CD4-positive, alpha-beta T cell treated with Interleukin-4 for 1 hour (primary cell): ENCODE measurements around the gene TRIM69.
"Not testable (repeated sequence)": the region's sequence is repeated elsewhere in the genome, so short reads cannot be mapped to it uniquely, and the experiment has no call there.

Source experiments
- DNase-seq, 2 donors: peaks; one replicate each; pipeline ENCODE4 v3.0.0-alpha.2; 2020 to 2022

The TRIM69 gene

DNA sequence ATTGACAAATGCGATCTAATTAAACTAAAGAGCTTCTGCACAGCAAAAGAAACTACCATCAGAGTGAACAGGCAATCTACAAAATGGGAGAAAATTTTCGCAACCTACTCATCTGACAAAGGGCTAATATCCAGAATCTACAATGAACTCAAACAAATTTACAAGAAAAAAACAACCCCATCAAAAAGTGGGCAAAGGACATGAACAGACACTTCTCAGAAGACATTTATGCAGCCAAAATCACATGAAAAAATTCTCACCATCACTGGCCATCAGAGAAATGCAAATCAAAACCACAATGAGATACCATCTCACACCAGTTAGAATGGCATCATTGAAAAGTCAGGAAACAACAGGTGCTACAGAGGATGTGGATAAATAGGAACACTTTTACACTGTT is 7.1 kb downstream of the TRIM69 start:
- DNase-seq, result not testable (repeated sequence)

GRCh38 chr15:44753345-44753744 is 17.0 kb downstream of the TRIM69 start:
- no peak for DNase-seq

- no peak for DNase-seq
Observed at GRCh38 chr15:44763187-44763586, 26.9 kb downstream of the TRIM69 start.

GRCh38 chr15:44763848-44764247 is 27.5 kb downstream of the TRIM69 start:
- DNase-seq, result no peak

- no peak for DNase-seq
Observed at GRCh38 chr15:44765036-44765435, 28.7 kb downstream of the TRIM69 start.

DNA sequence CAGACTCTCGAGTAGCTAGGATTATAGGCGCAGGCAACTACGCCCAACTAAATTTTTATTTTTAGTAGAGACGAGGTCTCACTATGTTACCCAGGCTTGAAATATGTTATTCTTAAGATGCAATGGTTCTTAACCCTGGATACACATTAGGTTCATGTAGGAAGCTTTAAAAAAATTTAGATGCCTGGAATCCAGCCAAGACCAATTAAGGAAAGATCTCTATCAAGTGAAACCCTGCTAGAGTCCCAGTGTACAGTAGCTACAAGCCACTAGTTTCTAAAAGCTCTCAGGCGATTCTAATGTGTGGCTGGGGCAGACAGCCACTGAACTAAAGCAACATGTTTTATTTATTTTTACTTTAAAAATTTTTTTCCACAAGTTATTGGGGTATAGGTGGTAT is 33.2 kb downstream of the TRIM69 start:
- no peak for DNase-seq

- peak in 1 of 2 donors; percentile 4 for DNase-seq
Observed at GRCh38 chr15:44770715-44771114, 34.4 kb downstream of the TRIM69 start.

GRCh38 chr15:44775953-44776352 is 39.6 kb downstream of the TRIM69 start:
- no peak for DNase-seq

- DNase-seq, result no peak
Observed at GRCh38 chr15:44779761-44780160, 43.4 kb downstream of the TRIM69 start.

GRCh38 chr15:44780608-44781007 is 44.3 kb downstream of the TRIM69 start:
- no peak for DNase-seq

DNA sequence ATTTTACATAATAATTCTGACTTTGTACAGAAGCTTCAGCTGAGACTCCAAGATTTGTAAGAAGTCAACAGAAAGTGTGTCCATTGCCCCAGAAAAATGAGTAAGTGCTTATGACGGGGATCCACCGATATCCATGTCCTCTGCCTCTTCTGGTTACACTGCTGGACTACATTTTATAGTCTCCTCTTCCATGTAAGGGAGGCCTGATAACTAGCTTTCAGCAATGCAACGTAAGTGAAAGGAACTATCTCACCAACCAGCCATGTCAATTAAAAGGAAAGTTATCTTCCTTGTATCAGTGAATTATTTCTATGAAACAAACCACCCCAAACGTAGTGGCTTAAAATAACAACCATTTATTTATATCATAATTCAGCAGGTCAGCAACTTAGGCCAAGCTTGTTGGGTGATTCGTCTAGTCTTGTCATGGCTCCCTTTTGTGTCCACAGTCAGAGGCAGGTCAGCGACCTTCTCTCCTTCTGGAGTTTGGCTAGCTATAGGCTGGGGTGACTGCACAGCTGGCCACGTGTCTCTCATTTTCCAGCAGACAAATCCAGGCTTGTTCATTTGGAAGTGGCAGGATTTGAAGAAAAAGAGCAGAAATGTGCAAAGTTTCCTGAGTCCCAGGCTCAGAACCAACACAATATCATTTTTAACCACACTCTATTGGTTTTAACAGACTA is 44.9 kb downstream of the TRIM69 start:
- no peak for DNase-seq

DNA sequence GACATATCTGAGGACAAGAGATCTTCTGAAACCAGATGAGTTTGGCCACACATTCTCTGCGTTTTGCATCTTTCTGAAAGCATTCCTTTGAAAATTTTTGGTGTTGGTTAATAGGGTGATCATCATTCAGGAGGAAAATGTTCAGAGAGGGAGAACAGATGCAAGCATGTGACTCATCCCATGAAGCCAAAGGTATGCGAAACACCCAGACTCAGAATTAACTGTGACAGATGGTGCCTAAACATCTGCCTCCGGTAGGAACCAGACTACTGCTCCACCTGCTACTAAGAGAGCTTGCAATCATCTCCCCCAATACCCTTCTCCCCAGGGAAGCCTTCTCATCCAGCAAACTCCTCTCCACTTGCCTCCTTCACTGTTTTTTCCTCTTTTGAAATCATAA is 46.2 kb downstream of the TRIM69 start:
- no peak for DNase-seq

- not testable (repeated sequence) for DNase-seq
Observed at GRCh38 chr15:44784918-44785274, 48.6 kb downstream of the TRIM69 start.

- DNase-seq, result peak in 1 of 2 donors; percentile 14
Observed at GRCh38 chr15:44788748-44789147, 52.4 kb downstream of the TRIM69 start.

DNA sequence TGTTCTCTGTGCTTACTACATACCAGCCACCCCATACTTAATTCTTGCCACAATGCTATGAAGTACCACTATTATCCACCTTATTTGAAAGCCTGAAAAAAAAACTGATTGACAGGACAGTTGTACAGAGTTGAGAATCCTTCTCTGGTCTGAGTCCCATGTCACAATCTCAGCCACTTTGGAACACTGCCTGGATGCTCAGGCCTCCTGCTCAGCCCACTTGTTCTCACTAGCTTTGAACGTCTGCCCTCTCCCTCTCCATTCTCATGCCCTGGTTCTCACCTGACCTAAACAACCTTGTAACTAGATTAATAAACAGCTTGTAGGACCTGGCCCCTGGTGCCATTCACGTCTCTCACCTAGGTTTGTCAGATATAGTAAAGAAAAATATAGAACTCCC is 53.9 kb downstream of the TRIM69 start:
- no peak for DNase-seq

DNA sequence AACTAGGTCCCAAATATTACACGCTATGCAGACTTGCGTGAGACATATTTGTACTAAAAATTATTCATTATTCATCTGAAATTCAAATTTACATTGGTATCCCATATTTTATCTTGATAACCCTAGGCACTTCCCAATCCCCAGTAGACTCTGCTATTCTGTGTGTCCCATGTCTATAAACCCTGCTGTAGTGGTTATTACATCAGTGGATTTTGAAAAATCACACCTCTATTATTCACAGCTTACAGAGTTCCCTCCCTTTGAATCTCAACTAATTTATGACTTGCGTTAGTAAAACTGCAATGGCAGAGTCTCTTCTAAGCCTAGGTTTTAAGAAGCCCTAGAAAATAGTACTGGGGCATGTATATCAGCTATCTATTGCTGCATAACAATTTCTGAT is 54.3 kb downstream of the TRIM69 start:
- DNase-seq, result no peak

DNA sequence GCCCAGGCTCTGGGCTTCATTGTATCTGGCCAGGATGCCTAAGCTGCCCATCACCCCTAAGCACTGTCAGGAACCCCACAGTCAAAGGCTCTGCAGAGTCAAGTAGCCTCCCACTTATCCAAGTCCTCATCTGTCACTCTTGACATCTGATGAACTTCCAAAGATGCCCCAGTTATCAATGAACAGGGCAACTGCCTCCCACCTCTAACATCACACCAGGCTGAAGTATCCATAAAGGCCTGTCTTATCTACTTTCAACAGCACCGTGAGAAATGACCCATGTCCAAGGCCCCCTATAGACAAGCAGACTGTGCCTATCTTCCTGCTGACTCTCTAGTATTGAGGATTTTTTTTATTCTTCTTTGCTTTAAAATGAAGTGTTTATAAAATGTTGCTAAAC is 56.4 kb downstream of the TRIM69 start:
- DNase-seq, result no peak

GRCh38 chr15:44794072-44794471 is 57.7 kb downstream of the TRIM69 start:
- DNase-seq, result no peak

DNA sequence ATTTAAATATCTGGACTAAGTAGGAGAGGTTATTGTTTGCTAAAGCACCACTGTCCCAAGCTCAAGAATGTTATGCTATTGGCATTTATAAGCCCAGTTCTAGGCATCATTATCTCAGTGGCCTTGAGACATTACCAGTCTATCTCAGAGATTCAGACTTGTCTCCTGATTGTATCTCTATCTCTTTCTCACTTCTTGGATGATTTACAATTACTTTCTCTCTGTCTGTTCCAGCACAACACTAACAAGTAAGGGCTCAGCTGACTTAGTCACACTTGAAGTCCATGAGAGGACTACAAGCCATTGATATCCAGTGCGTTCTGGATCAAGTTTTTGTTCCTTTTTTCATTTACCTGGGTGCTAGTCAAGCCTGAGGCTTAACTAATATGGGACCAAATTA is 60.2 kb downstream of the TRIM69 start:
- DNase-seq, result no peak

- no peak for DNase-seq
Observed at GRCh38 chr15:44798826-44799225, 62.5 kb downstream of the TRIM69 start.

DNA sequence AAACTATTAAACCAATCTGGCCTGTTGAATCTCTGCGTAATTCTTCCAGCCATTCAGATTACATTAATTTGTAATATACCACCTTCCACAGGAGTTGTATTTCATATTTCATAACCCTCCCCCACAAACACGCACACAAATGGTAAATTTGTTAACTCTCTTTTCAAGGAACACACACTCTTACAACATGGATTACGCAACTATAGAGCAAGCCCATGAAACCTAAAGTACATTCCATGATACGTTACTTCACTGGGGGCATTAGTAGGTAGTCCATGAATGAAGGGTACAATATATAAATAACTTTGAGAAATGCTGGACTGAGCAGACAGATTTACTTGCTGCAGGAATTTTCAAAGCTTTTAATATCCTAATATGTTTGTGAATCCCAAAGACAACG is 65.0 kb downstream of the TRIM69 start:
- no peak for DNase-seq

DNA sequence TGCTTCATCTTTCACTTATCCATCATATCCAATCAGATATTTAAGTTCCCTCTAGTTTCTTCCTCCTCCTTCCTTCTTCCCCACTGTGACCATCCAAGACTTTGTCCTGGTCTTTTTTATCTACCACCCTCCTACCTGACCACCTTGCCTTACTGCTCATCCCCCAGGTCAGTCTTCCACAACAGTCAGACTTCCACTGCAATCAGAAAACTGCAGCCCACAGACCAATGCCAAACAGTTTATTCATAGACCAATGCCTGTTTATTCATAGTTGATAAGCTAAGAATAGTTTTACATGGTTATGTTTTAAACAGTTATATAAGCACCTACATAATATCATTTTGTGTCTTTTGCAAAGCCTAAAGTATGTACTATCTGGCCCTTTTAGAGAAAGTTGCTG is 65.5 kb downstream of the TRIM69 start:
- no peak for DNase-seq

- DNase-seq, result no peak
Observed at GRCh38 chr15:44802336-44802735, 66.0 kb downstream of the TRIM69 start.

GRCh38 chr15:44804298-44805046 is 68.1 kb downstream of the TRIM69 start:
- no peak for DNase-seq

DNA sequence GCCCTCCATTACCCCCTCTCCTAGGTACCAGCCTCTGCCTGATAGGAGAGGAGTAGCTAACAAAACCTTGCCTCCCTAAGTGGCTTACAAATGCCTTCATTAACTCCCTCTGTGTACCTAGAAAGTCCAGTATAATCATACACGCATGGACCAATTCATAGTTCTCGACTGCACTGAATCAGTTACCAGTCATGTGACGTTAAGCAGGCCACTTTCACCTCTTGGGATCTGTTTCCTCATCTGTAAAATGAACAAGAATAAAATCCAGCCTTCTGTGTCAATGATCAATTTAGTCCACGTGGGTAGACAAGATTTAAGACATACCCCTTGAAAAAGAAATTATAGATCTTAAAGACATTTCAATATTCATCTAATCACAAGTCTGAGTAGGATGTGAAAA is 72.2 kb downstream of the TRIM69 start:
- DNase-seq, result no peak
